HG03175 (cell line): ENCODE measurements around the gene GABRD.
"Not testable (repeated sequence)": the region's sequence is repeated elsewhere in the genome, so short reads cannot be mapped to it uniquely, and the experiment has no call there.

Source experiments
- ATAC-seq: cut with Tn5 transposase; IDR thresholded peaks from one replicate; pipeline ENCODE4 v1.9.1; 2021; ENCODE audit warnings: mild to moderate bottlenecking, moderate library complexity; ENCODE audit not compliant: unreplicated experiment

The GABRD gene, protein sequence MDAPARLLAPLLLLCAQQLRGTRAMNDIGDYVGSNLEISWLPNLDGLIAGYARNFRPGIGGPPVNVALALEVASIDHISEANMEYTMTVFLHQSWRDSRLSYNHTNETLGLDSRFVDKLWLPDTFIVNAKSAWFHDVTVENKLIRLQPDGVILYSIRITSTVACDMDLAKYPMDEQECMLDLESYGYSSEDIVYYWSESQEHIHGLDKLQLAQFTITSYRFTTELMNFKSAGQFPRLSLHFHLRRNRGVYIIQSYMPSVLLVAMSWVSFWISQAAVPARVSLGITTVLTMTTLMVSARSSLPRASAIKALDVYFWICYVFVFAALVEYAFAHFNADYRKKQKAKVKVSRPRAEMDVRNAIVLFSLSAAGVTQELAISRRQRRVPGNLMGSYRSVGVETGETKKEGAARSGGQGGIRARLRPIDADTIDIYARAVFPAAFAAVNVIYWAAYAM

DNA sequence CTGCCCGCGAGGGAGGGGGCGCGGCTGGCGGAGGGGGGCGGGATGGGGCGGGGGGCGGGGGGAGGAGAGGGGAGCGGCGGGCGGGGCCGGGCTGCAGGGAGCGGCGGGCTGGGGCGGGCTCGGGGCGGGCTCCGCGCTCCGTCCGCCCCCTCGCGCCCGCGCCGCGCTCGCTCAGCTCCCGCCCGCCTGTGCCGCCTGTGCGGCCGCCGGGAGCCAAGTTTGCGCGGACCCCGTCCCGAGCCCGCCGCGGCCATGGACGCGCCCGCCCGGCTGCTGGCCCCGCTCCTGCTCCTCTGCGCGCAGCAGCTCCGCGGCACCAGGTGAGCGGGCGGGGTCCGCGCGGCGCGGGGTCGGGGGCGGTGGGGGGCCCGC, at the start of gene GABRD:
Gene GABRD (plus strand): TSS at position 174 of the 372 bp plus-strand sequence. CDS start 79 bp downstream, at position 253.
- no peak for ATAC-seq

DNA sequence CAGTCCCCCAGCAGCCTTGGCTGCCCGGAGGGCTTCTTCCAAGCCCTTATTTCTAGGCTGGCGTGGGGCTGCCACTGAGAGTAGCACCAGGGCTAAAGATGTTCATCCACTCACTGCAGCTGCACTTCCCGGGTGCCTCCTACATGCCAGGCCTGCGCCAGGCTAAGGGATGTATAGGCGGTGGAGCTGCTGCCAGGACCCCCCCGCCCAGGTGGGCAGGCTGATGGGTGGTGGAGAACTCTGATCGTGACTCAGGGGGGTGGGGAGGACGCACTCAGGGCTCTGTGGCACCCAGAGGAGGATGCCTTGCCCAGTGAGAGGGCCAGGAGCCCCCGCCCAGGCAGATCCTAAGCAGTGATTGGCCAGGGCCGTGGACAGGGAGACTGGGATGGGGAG, 49.6 kb upstream of the GABRD start:
- no peak for ATAC-seq

DNA sequence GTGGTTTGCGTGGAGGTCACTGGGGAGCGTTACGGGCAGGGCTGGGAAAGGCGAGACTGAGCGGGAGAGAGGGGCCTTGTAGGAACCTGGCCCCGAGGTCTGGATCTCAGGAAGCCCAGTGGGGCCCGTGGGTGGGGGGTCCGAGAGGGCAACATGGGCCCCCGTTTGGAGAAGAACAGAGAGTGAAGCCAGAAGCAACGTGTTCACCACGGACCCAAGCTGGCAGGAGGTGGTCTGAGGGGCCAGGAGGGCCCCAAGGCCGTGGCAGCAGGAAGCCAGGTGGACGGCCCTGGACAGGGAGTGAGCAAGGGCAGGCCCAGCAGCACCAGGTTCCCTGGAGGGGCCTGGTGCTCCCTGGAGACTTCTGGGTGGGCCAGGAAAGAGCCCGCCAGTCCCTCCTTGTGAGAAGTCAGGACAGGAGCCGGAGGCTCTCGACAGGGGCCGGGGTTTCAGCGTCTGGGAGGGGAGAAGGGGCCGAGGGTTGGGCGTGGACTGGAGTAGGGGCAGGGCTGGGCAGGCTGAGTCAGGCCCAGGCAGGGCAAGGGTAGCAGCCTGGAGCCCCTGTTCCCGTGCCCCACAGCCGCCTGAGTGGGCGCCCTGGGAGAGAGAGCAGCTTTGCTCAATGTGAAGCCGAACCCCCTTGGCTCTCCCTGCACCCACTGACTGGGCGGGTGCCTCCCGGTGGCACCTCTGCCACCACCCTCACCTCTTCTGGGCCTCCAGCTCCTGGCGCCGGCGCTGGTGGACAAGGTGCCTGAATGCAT, 49.0 kb upstream of the GABRD start:
- ATAC-seq, result no peak

DNA sequence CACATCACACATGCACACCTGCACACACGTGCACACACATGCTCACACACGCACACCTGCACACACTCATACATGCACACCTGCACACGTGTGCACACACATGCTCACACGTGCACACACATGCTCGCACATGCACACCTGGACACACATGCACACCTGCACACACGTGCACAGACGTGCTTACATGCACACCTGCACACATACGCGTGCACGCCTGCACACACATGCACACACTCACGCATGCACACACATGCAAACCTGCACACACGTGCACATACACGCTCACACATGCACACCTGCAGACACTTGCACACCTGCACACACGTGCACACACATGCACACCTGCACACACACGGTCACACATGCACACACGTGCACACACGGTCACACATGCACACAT, 48.1 kb upstream of the GABRD start:
- ATAC-seq, result no peak

DNA sequence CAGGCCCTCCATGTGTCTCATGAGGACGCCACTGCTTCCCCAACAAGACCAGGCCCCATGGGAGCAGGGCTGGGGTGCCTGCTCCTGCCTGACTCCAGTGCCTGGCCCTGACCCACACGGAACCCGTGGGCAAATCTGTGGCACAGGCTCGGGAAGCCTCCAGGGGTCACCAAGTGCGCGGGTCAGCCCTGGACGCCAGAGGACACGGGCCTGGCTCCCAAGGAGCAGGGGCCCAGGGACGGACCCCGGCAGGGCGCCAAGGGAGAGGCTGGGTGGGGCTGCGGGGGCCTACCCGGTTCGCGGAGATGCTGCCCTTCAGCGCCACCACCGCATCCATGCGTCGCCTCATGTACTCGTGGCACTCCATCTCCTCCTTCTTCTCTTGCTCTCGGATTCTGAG, 47.5 kb upstream of the GABRD start:
- no peak for ATAC-seq

DNA sequence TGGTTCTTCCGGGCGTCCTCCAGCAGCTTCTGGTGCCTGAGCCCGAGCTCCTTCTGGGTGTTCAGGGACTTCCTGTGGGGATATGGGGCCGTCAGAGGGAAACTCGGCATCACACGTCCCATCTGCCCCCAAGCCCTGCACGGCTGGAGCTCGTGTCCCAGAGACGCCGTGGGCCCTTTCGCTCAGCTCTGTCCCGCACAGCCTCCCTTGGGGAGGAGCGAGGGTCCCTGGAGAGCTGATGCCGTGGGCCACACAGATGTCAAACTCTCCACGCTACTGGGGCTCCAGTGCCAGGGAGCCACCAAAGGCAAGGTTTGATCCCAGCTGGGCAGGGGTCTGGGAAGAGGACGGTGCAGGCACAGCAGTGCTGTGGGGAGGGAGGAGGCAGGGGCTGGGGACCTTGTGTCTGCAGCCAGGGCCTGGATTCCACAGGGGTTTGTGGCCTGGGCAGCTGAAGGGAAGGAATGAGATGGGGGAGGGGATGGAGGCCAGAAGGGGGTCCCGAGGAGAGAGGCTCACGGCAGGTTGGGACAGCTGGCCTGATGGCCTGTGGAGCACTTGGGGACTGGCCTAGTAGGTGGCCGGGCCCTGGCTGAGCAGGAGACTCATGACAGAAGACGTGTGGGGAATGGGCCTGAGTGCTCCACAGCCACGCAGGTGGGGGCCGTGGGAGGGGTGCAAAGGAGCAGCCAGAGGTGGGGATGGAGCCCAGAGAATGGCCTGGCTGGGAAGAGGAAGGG, 46.0 kb upstream of the GABRD start:
- ATAC-seq, result no peak

DNA sequence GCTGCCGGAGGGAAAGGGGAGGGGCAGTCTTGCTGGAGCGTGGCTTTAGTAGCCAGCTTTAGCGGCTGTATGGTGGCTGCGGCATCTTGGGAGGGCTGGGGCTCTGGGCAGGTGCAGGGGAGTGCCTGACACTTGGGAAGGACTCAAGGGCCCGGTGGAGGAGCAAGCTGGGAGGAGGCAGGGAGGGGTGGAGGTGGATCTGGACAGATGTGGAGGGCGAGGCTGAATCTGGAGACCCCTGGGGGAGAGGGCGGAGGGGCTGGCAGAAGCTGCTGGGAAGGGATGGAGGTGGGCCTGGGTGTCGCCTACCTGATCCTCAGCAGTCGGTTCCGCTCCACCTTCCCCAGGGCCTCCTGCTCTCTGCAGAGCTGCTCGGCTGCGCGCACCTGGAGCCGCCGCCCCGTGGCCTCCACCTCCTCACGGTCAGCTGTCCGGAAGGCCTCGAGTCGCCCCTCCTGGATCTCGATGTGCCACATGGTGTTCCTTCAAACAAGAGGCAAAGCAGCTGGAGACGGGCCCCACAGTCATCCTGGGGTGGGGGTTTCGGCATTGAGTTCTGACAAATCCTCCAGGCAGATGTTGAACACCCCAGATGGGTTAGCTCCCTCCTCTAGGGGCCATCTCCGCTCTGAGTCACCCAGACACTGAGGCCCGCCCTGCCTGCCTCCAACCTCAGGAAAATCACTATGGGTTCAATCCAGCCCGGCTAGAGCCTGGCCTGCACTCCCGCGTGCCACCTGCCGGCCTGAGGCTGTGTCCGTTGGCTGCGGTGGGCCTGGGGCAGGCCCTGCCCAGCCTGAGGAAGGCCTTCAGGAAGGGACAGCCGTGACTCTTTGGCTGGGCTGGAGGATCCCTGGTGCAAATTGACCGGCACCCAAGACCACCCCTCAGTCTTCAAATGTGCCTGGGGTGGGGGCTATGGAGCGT, 45.2 kb upstream of the GABRD start:
- no peak for ATAC-seq

DNA sequence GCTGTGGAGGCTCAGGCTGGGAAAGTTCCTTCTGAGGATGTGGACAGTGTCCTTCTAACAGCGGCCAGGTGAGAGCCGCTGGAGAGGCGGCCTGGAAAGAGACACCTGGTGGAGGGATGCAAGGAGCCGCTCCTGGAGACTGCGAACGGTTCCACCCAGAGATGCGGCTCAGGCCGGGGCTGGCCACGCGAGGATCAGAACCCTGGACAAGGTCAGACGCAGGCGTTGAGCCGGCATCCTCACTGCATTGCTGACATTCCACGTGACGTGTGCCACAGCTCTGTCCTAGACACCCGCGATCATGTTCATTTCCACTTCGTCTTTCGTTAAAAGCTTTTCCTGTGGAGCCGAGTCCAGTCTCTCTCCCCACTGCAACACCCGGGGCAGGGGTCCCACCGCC, 44.3 kb upstream of the GABRD start:
- ATAC-seq, result no peak

DNA sequence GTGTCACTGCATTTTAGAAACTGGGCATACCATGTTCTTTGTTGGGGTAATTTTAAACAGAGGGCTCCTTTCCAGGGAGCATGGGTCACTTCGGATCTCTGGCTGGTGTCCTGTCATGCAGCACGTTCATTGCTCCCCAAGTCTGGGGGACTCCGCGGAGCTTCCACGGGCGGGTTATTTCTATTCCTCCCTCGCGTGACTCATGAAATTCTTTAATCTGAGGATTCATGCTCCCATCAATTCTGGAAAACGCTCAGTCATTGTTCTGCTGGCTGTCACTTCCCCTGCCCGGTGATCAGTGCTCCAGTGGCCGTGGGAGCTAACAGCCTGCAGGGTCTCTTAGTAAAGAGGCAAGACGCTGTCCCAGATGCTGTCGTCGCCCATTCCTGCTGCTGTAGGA, 43.6 kb upstream of the GABRD start:
- no peak for ATAC-seq

DNA sequence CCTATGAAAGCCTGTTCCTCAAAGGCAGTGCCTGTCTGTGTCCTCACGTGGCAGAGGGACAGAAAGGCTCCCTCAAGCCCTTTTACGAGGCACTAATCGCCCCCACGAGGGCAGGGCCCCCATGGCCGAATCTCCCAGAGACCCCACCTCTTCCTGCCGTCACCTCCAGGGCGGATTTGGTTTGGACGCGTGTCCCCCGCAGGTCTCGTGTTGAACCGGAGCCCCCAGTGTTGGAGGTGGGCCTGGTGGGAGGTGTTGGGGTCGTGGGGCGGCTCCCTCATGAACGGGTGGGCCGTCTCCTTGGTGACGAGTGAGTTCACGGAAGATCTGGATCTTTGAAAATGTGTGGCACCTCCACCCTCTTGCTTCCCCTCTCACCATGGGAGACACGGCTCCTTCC, 43.1 kb upstream of the GABRD start:
- no peak for ATAC-seq

DNA sequence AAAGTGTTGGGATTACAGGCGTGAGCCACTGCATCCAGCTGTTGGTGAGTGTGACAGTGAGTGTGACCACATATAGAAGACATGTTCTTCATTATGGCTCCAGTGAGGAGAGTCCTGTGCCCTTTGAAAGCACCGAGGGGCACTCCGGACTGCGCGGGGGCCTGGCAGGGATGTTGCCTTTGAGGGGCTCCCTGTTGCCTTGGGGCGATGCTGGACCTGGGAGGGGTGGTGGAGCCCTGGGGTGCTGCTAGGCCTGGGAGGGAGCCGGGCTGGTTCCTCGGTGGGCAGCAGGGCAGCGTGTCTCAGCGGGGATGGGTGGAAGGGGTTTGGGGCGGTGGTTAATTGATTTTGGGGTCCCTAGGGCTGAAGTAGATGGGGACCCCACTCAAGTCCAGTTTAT, 41.0 kb upstream of the GABRD start:
- no peak for ATAC-seq

DNA sequence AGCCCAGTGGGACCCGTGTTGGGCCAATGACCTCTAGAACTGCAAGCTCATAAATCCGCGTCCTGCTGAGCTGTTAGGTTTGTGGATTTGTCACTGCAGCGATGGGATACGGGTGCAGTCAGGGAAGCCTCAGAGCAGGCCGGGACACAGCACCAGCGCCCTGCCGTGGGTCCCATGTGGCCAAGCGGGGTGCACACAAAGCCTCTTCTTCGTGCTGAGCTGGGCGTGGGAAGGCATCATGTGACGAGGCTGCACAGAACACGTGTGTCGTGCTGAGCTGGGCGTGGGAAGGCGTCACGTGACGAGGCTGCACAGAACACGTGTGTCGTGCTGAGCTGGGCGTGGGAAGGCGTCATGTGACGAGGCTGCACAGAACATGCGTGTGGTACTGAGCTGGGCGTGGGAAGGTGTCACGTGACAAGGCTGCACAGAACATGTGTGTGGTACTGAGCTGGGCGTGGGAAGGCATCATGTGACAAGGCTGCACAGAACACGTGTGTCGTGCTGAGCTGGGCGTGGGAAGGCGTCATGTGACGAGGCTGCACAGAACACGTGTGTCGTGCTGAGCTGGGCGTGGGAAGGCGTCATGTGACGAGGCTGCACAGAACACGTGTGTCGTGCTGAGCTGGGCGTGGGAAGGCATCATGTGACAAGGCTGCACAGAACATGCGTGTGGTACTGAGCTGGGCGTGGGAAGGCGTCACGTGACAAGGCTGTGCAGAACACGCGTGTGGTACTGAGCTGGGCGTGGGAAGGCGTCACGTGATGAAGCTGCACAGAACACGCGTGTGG, 40.3 kb upstream of the GABRD start:
- not testable (repeated sequence) for ATAC-seq

DNA sequence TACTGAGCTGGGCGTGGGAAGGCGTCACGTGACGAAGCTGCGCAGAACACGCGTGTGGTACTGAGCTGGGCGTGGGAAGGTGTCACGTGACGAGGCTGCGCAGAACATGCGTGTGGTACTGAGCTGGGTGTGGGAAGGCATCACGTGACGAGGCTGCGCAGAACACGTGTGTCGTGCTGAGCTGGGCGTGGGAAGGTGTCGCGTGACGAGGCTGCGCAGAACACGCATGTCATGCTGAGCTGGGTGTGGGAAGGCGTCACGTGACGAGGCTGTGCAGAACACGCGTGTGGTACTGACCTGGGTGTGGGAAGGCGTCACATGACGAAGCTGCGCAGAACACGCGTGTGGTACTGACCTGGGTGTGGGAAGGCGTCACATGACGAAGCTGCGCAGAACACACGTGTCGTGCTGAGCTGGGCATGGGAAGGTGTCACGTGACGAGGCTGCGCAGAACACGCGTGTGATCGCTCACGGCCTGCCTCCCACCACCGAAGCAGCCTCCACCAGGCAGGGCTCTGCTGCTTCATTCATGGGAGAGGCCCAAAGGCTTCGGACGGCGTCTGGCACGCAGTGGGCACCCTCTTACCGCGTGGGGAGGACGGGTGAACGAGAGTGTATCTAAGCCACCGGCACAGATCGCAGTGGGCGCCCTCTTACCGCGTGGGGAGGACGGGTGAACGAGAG, 39.5 kb upstream of the GABRD start:
- ATAC-seq, result no peak

DNA sequence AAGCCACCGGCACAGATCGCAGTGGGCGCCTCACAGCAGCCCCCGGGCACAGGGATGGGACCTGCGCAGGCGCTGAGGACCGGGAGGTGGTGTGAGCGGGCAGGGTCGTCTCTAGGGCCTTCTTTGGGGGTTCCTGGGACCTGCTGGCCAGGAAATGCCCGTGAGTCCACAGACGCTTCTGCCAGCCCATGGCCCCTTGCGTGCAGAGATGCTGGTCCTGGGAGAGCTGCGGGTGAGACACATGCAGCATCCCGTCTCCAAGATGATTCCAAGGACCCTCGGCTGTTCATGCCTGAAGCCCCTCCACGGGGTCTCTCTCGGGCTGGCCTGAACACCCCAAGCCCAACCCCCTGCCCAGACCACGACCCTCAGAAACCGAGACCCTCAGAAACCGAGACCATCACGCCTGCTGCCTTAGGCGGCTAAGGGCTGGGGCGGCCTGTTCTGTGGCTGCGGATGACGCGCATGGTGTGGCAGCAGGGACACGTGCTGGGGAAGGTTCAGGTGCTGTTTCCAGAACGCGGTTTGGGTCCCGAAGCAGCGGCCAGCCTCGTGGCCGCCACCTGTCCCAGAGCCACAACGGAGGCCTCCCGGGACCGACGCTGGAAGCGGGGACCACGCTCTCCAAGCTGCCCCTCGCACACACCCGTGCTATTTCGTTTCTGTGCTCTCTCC, 38.5 kb upstream of the GABRD start:
- no peak for ATAC-seq

DNA sequence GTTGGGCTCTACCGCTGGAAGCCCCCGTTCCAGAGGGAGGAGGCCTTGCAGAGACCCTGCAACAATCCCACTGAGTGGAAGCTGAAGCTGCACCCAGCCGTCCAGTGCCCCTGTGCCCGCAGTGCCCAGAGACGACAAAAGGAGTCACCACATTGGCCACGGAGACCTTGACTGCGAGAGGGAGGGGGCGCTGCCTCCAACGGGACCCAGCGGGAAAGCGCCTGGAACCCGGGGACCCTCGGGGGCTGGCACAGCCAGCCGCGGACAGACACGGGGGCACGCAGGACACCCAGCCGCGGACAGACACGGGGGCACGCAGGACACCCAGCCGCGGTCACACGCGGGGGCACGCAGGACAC, 38.0 kb upstream of the GABRD start:
- ATAC-seq, result no peak

DNA sequence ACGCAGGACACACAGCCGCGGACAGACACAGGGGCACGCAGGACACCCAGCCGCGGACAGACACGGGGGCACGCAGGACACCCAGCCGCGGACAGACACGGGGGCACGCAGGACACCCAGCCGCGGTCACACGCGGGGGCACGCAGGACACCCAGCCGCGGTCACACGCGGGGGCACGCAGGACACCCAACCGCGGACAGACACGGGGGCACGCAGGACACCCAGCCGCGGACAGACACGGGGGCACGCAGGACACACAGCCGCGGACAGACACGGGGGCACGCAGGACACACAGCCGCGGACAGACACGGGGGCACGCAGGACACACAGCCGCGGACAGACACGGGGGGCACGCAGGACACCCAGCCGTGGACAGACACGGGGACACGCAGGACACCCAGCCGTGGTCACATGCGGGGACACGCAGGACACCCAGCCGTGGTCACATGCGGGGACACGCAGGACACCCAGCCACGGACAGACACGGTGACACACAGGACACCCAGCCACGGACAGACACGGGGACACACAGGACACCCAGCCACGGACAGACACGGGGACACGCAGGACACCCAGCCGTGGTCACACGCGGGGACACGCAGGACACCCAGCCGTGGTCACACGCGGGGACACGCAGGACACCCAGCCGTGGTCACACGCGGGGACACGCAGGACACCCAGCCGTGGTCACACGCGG, 37.4 kb upstream of the GABRD start:
- not testable (repeated sequence) for ATAC-seq

DNA sequence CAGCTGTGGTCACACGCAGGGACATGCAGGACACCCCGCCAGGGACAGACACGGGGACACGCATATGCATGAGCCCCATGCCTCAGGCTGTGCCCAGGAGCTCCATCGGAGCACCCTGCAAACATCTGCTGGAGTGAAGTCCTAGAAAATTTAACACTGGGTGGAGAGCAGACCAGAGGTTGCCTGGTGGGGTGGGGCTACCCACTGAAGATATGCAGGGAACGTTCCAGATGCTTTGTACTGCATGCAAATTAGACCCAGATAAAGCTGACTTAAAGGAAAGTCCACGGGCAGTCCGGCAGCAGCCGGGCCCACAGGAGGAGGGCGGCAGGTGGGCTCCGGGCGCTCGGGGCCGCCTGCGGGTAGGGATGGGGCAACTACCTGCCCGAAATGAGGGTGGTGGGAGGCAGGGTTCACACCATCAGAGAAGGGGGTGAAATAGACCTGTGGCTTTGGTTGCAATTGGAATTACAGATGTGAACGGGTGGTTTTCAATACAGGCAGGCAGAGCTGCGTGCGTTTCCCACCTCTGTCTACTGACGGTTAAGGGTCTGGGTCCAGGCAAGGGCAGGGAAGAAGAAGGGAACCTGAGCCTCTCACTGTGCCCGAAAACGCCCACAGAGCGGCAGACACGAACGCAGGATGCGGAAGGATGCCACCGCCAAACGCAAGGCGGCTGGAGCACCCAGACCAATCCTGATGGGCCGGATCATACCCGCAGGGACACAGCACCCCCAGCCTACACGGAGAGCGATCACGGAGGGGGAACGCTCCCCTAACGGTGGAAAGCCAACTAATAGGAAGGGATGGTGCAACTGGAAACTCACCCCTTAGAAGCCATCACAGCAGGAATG, 36.5 kb upstream of the GABRD start:
- ATAC-seq, result no peak
